ENCODE measurements around the gene NCAPG.

NCAPG gene

GRCh38 chr4:17875402-17876070 is 64.8 kb downstream of the NCAPG start:
- DNase-seq (ENCODE audit: low read depth in 2 of 3, low spot score in 2 of 3): no peak

- no peak for DNase-seq (ENCODE audit: low read depth in 2 of 3, low spot score in 2 of 3)
Observed at GRCh38 chr4:17876943-17877342, 66.2 kb downstream of the NCAPG start.

- DNase-seq (ENCODE audit: low read depth in 2 of 3, low spot score in 2 of 3): no peak
Observed at GRCh38 chr4:17877661-17878060, 66.9 kb downstream of the NCAPG start.

GRCh38 chr4:17884063-17884462 is 73.3 kb downstream of the NCAPG start:
- no peak for DNase-seq (ENCODE audit: low read depth in 2 of 3, low spot score in 2 of 3)

- no peak for DNase-seq (ENCODE audit: low read depth in 2 of 3, low spot score in 2 of 3)
Observed at GRCh38 chr4:17884511-17884910, 73.7 kb downstream of the NCAPG start.

- DNase-seq (ENCODE audit: low read depth in 2 of 3, low spot score in 2 of 3): no peak
Observed at GRCh38 chr4:17889692-17890091, 78.9 kb downstream of the NCAPG start.

- no peak for DNase-seq (ENCODE audit: low read depth in 2 of 3, low spot score in 2 of 3)
Observed at GRCh38 chr4:17894421-17894820, 83.6 kb downstream of the NCAPG start.

All from activated CD8-positive, alpha-beta memory T cell treated with anti-CD3 and anti-CD28 coated beads for 48 hours (primary cell).